GM23338 (cell line): Measurements from ENCODE around the gene RBM12. TPM values are rescaled to one million over a fixed set of nuclear protein-coding genes. Genes with fewer than 3 reads are reported as not detected.

ENCODE experiments used
- ATAC-seq: fragments of 200-7000 bp; cut with Tn5 transposase; 3 replicates; pipeline ENCODE4 v1.9.1; 2020
- DNase-seq: peaks from one replicate; pipeline ENCODE4 v3.0.0-alpha.2; 2015; ENCODE audit warnings: low spot score
- H2AFZ ChIP-seq: fragments of 200-600 bp; sonication (generic); 2 replicates; pipeline ENCODE4 v1.8.0; 2016; ENCODE audit warnings: antibody characterized with exemption, mild to moderate bottlenecking, moderate library complexity
- H3F3A ChIP-seq: fragments of 200-600 bp; sonication (generic); replicated peaks from 2 replicates; pipeline ENCODE4 v1.8.0; 2017; ENCODE audit warnings: antibody characterized with exemption, mixed run types, low read depth
- H3K27ac ChIP-seq: fragments of 200-600 bp; sonication (generic); 2 replicates; pipeline ENCODE4 v1.6.1; 2016; ENCODE audit warnings: low read depth
- H3K27me3 ChIP-seq: fragments of 200-600 bp; sonication (generic); 2 replicates; pipeline ENCODE4 v1.8.0; 2016; ENCODE audit warnings: mild to moderate bottlenecking, mixed run types, moderate library complexity; ENCODE audit not compliant: insufficient read depth
- H3K36me3 ChIP-seq: fragments of 200-600 bp; sonication (generic); 2 replicates; pipeline ENCODE4 v1.8.0; 2016; ENCODE audit warnings: mild to moderate bottlenecking; ENCODE audit not compliant: insufficient read depth
- H3K4me1 ChIP-seq: fragments of 200-600 bp; sonication (generic); 2 replicates; pipeline ENCODE4 v1.8.0; 2016; ENCODE audit warnings: mild to moderate bottlenecking, moderate library complexity; ENCODE audit not compliant: insufficient read depth
- H3K4me2 ChIP-seq: fragments of 200-600 bp; sonication (generic); 2 replicates; pipeline ENCODE4 v1.7.1; 2017; ENCODE audit warnings: mixed run types
- H3K4me3 ChIP-seq: fragments of 200-600 bp; sonication (generic); 2 replicates; pipeline ENCODE4 v1.6.1; 2016; ENCODE audit warnings: mixed run types
- H3K79me2 ChIP-seq: fragments of 200-600 bp; sonication (generic); replicated peaks from 2 replicates; pipeline ENCODE4 v1.8.0; 2017; ENCODE audit warnings: mild to moderate bottlenecking; ENCODE audit not compliant: insufficient read depth
- H3K9me2 ChIP-seq: fragments of 200-600 bp; sonication (generic); 2 replicates; pipeline ENCODE4 v1.8.0; 2017; ENCODE audit not compliant: insufficient read depth
- H4K20me1 ChIP-seq: fragments of 200-600 bp; sonication (generic); replicated peaks from 2 replicates; pipeline ENCODE4 v1.8.0; 2017; ENCODE audit warnings: mild to moderate bottlenecking; ENCODE audit not compliant: insufficient read depth
- H3K27ac Mint-ChIP-seq: 2 replicates; pipeline ENCODE4 v1.8.0; 2020; ENCODE audit warnings: inconsistent platforms, mild to moderate bottlenecking, moderate library complexity, mixed read lengths
- H3K27me3 Mint-ChIP-seq: 3 replicates; pipeline ENCODE4 v1.8.0; 2022; ENCODE audit warnings: low read depth, mild to moderate bottlenecking, moderate library complexity, mixed read lengths, inconsistent platforms; ENCODE audit not compliant: insufficient read depth, poor library complexity
- H3K36me3 Mint-ChIP-seq: 3 replicates; pipeline ENCODE4 v1.8.0; 2021; ENCODE audit warnings: low read depth, mild to moderate bottlenecking, inconsistent platforms, moderate library complexity, mixed read lengths
- H3K4me1 Mint-ChIP-seq: 3 replicates; pipeline ENCODE4 v1.8.0; 2020; ENCODE audit warnings: mild to moderate bottlenecking, inconsistent platforms, mixed read lengths
- H3K4me3 Mint-ChIP-seq: 3 replicates; pipeline ENCODE4 v1.8.0; 2021; ENCODE audit warnings: moderate library complexity, mild to moderate bottlenecking, inconsistent platforms, mixed read lengths
- H3K9me3 Mint-ChIP-seq: 3 replicates; pipeline ENCODE4 v1.8.0; 2020; ENCODE audit warnings: moderate library complexity, mild to moderate bottlenecking, inconsistent platforms, mixed read lengths
- CREB1 ChIP-seq: fragments of 250-450 bp; sonication (Bioruptor Pico); IDR thresholded peaks from 2 replicates; pipeline ENCODE4 v1.5.0; 2020; ENCODE audit warnings: low read depth, mild to moderate bottlenecking, moderate library complexity
- EZH2 ChIP-seq: fragments of 200-600 bp; sonication (generic); IDR thresholded peaks from one replicate; pipeline ENCODE4 v1.8.0; 2017; ENCODE audit warnings: antibody characterized with exemption, mild to moderate bottlenecking, low read depth; ENCODE audit not compliant: unreplicated experiment
- EZH2phosphoT487 ChIP-seq: fragments of 200-600 bp; sonication (generic); IDR thresholded peaks from one replicate; pipeline ENCODE4 v1.8.1; 2018; ENCODE audit warnings: antibody characterized with exemption; ENCODE audit not compliant: unreplicated experiment
- NANOG ChIP-seq: IDR thresholded peaks from 2 replicates; pipeline ENCODE4 v1.6.1; 2016; ENCODE audit warnings: antibody characterized with exemption, borderline replicate concordance
- ZNF462 ChIP-seq: fragments of 250-450 bp; sonication (Bioruptor Pico); IDR thresholded peaks from 2 replicates; pipeline ENCODE4 v1.5.0; 2020; ENCODE audit warnings: mild to moderate bottlenecking, moderate library complexity
- polyA plus RNA-seq: library from polyadenylated mRNA; unstranded; fragments of >200 nt; fragmentation: Nextera tagmentation; extraction: Ambion mirVana; gene quantifications from 2 replicates; pipeline ENCODE4 v1.2.1, GENCODE V29; 2016
- total RNA-seq: library from RNA; depleted of rRNA; stranded (reverse); fragments of >200 nt; shearing (Covaris generic); gene quantifications from 2 replicates; pipeline ENCODE4 v1.2.3, GENCODE V29; 2014
- TF ChIP-seq, protein P1 (sequence below): IDR thresholded peaks from one replicate; pipeline ENCODE4 v1.6.1; 2018; ENCODE audit warnings: antibody characterized with exemption; ENCODE audit not compliant: unreplicated experiment

The RBM12 gene
- total and polyA plus RNA-seq, 2 experiments from 2014 or later, result 22.3 to 82.2 TPM

DNA sequence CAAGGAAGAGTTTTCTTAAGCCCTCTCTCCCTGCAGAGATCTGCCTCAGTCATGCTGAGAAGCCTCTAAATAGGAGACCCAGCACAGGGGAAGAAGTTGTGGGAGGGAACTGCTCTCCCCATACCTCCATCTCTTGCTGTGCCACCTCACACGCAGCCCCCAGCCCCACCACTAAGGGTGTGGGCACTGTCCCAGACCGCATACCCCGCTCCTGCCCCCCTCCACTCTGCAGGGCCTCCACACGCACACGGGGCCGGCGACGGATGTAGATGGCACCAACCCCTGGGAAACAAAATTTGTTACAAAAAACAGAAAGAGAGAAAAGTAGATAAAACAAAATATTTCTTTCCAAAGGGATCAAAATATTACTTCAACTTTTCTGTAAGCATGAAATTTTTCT, 10.2 kb upstream of the RBM12 start (continued):
- TF ChIP-seq ZNF462, result no peak

DNA sequence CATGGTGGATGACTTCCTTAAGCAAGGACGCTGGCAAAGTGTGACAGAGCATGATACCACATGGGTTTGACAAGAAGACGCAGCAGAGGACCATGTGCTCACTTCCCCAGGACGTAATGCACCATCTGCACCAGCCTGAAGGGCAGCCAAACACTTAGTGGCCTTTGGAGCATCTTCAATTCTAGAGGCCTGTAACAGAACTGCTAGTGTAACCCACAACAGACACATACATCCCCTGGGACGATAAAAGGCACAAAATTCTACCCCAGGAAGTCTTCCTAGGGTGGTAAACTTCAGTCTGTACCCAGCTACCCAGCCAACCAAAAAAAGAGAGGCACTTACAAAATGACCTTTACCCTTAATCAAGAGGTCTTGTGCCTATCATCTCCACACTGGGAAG, 9.2 kb upstream of the RBM12 start:
- no peak overlapping the region for H3K4me3 Mint-ChIP-seq
- Histone ChIP-seq H4K20me1 (no peaks in the 10 kb centered on the region), H3K4me2 (no peak overlapping the region), H3K4me1 (no peaks in the 10 kb centered on the region), H3K27me3 (no peaks in the 10 kb centered on the region), H3F3A (no peaks in the 10 kb centered on the region), H2AFZ (no peak overlapping the region), H3K27ac (no peak overlapping the region), H3K36me3 (peaks cover 9% of the 10 kb centered on the region; the same call in 1 of the 2 replicates), H3K79me2 (no peaks in the 10 kb centered on the region), H3K9me2 (no peaks in the 10 kb centered on the region), H3K4me3 (no peak overlapping the region)
- H3K4me1 Mint-ChIP-seq, result no peaks in the 10 kb centered on the region
- H3K36me3 Mint-ChIP-seq, result peaks cover 20% of the 10 kb centered on the region
- H3K9me3 Mint-ChIP-seq, result no peaks in the 10 kb centered on the region
- ATAC-seq, result no peak
- peaks cover 2% of the 10 kb centered on the region for H3K27me3 Mint-ChIP-seq
- no peak for DNase-seq
- H3K27ac Mint-ChIP-seq, result no peak overlapping the region
- TF ChIP-seq NANOG (no peak), ZNF462 (no peak), CREB1 (CRISPR knock-in tag) (no peak), EZH2 (no peak), EZH2phosphoT487 (no peak)
- TF ChIP-seq, protein P1, sequence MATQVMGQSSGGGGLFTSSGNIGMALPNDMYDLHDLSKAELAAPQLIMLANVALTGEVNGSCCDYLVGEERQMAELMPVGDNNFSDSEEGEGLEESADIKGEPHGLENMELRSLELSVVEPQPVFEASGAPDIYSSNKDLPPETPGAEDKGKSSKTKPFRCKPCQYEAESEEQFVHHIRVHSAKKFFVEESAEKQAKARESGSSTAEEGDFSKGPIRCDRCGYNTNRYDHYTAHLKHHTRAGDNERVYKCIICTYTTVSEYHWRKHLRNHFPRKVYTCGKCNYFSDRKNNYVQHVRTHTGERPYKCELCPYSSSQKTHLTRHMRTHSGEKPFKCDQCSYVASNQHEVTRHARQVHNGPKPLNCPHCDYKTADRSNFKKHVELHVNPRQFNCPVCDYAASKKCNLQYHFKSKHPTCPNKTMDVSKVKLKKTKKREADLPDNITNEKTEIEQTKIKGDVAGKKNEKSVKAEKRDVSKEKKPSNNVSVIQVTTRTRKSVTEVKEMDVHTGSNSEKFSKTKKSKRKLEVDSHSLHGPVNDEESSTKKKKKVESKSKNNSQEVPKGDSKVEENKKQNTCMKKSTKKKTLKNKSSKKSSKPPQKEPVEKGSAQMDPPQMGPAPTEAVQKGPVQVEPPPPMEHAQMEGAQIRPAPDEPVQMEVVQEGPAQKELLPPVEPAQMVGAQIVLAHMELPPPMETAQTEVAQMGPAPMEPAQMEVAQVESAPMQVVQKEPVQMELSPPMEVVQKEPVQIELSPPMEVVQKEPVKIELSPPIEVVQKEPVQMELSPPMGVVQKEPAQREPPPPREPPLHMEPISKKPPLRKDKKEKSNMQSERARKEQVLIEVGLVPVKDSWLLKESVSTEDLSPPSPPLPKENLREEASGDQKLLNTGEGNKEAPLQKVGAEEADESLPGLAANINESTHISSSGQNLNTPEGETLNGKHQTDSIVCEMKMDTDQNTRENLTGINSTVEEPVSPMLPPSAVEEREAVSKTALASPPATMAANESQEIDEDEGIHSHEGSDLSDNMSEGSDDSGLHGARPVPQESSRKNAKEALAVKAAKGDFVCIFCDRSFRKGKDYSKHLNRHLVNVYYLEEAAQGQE, result no peak
